GM21529 (cell line): Measurements from ENCODE around the gene SFXN3.

Experiments
- ATAC-seq: cut with Tn5 transposase; IDR thresholded peaks from one replicate; pipeline ENCODE4 v1.9.1; 2021; ENCODE audit not compliant: unreplicated experiment

The SFXN3 gene

DNA sequence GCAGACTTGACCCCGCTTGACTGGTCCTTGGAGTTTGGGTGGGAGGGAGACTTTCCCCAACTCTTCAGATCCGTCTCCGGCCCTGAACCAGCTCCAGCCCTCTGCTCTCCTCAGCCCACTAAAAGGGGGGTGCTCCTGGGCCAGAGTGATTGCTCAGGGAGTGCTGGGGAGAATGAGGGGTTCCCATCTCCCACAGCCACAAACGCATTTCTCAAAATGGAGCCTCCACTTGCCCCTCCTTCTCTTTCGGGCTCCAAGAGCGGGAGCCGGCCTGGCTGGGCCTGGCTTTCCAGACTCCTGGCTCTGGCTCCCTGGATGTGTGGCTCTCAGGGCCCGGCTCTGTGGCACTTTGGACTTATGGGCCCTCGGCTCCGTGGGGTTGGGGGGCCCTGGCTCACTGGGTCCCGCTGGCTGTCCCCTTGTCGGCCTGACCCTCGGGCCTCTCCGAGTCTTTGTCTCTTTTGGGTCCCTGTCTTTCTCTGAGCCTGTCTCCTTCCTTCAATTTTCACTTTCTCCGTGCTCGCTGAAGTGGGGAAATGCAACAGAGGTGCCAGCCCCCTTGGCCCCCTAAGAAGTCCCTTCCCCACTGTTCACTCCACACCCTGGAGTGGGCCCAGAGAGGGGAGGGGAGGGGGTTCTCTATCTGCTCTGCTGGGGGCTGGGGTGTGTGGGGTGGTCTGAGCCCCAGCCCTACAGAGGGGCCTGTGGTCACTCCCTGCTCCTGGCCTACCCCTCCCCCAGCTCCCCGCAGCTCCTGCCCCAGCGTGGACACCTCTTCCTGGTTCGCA lies 30.7 kb upstream of the SFXN3 start:
- no peak for ATAC-seq

DNA sequence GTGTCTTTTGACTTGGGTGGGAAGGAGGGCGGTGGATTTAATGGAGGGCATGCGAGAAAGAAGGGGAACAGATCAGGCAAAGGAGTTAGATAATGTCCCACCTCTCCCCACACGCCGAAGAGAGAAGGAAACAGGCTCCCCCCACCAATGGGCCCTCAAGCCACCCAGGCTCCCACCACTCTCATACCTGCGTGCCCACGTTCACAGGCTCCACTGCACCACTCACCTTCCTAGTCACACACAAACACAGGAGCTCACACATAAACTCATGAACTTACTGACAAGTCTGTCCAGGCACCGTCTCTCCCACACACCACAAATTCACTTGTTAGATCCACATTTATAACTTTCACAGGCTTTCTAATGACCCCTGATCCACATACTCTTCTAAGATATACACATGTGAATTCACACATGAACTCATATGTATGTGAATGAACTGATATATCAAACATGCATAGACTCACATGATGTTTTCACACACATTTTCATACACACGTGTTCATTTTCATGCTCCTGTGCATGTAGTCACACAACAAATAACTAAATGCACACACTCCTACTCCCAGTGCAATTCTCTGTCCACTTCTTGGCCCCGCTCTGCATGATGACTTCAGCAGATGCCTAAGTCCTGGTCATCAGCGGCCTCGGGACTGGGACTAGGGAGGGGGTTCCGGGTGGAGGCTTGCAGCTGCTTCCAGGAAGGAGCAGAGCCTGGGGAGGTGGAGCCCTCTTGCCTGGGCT lies 29.9 kb upstream of the SFXN3 start:
- ATAC-seq: no peak

DNA sequence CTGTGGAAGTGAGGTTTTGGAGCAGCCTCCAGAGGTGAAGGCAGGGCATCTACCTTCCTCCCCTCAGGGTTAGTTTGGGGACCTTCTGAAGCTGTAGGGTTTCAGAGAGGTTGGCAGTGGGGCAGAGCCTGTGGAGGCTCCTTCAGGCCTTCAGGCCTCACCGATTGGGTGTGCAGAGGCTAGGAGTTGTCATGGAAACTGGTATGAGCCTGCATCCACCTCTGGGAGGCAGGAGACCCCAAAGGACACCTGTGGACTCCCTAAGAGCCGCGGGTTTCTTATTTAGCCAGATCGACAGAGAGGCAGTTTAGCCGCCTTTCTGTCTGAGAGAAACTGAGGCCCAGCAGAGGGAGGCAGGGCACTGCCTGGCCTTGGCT lies 29.4 kb upstream of the SFXN3 start:
- ATAC-seq: no peak

DNA sequence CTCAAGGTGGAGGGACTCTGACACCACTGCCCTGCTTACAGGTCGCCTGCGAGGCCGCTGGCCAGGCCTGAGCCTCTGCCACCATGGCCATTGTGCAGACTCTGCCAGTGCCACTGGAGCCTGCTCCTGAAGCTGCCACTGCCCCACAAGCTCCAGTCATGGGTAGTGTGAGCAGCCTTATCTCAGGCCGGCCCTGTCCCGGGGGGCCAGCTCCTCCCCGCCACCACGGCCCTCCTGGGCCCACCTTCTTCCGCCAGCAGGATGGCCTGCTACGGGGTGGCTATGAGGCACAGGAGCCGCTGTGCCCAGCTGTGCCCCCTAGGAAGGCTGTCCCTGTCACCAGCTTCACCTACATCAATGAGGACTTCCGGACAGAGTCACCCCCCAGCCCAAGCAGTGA lies 28.6 kb upstream of the SFXN3 start:
- no peak for ATAC-seq

DNA sequence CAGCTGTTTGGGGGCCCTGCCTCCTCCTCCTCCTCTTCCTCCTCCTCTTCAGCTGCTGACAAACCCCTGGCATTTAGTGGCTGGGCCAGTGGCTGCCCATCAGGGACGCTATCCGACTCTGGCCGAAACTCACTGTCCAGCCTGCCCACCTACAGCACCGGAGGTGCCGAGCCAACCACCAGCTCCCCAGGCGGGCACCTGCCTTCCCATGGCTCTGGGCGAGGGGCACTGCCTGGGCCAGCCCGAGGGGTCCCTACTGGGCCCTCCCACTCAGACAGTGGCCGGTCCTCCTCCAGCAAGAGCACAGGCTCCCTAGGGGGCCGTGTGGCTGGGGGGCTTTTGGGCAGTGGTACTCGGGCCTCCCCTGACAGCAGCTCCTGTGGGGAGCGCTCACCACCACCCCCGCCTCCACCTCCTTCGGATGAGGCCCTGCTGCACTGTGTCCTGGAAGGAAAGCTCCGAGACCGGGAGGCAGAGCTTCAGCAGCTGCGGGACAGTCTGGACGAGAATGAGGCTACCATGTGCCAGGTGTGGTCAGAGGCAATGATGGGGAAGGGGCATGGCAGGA lies 27.3 kb upstream of the SFXN3 start:
- ATAC-seq: no peak

- no peak for ATAC-seq
These were observed 25.7 kb upstream of the SFXN3 start for GRCh38 chr10:101005361-101005760.

- no peak for ATAC-seq
These were observed 25.0 kb upstream of the SFXN3 start for GRCh38 chr10:101005869-101006567.

- ATAC-seq: no peak
These were observed 24.4 kb upstream of the SFXN3 start for GRCh38 chr10:101006593-101007098.

GRCh38 chr10:101007099-101007711 lies 23.8 kb upstream of the SFXN3 start:
- ATAC-seq: no peak

DNA sequence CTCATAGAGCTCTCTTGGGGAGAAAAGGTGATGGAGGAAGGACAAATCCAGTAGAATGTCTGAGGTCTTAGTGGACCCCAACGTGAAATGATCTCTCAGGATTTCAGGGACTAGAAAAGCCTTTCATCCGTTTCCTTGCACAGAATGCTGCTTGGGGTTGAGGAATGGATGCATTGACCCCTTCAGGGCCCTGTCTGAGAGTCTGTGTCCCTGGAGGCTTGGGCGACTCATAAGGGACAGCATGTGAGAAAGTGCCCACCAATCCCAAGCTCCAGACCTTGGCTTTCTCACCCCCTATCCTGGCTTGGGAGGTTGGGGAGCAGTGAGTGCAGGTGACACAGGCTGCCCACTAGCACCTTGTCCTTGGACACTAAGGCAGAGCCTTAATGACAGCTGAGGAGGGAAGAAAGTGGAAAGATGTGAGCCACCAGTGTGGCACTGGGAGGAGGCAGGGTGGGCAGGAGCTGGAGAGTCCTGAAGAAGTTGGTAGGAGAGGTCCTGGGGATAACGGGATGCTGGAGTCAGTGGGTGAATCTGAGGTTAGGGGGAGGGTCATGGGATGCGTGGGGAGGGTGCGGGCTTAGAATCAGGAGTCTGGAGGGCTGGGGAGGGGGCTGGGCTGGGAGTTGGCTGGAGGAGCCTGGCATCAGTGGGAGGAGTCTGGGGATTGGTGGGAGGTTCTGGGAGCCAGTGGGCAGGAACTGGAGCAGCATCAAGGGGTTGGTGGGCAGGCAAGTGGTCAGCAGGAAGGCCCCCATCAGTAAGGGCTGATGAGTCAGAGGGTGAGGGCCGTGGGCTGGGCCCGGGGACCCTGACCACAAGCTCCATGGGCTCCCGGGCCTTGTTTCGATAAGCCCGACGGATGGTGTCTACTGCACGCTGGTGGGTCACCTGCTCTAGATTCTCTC lies 22.9 kb upstream of the SFXN3 start:
- no peak for ATAC-seq

DNA sequence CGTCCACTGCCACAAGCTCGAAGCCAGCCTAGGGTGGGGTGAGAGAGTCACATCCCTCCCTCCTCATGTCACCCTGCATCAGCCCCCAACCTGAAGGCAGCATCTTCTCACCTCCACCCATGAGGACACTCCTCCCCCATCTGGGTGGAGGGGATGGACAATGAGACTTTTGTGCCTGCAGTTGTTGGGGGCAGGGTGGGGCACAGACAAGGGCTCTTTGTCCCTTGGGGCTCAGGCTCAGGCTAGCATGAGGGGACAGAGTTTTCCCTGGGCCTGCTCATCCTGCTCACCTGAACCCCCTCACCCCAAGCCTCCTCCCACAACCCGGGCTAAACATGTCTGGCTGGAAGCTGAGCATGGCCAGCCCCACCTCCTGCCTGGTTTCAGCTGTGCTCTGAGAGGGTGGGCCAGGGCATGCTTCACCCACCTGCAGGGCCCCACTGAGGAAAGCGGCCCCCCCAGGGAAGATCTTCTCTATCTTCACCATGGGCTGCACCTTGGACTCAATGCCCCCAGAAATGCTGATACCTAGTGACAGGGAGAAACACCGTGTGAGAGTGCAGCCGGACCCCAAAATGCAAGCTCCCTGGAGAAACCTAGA lies 22.1 kb upstream of the SFXN3 start:
- ATAC-seq: no peak

GRCh38 chr10:101010329-101010728 lies 20.7 kb upstream of the SFXN3 start:
- ATAC-seq: no peak

GRCh38 chr10:101011517-101012423 lies 19.3 kb upstream of the SFXN3 start:
- no peak for ATAC-seq

DNA sequence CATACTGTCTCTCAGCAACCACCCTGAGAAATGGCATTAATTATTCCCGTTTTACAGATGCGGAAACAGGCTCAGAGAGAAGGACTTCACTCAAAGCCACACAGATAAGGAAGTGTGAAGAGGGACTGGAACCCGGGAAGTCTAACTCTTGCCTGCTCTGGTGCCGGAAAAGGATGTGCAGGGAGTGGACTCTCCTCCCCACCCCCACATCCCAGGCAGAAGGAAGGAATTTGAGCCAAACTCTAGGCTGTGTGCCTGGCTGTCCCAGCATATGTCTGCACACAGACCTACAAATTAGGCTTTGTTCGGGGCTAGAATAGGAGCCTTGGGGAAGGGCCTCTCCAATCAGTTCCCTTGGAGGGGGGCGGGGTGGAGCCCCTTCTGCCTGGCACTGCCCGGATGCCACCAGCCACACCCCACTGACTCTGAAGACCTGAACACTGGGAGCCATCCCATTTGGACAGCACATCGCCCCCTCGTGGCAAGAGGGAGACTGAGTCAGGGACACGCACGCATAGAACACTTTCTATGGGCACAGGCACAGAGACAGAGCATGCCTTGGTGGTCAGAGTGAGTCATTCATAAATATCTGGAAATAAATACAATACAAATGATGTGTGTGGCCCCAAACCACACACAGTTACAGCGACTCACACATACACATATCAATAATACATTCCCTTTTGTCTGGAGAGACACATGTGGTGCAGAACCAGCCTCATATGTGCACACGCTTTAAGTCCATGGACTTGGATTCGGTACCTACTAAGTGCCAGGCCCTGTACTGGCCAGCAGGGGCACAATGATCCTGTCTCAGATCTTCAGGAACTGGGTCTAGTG lies 18.3 kb upstream of the SFXN3 start:
- peak; percentile 77 for ATAC-seq

DNA sequence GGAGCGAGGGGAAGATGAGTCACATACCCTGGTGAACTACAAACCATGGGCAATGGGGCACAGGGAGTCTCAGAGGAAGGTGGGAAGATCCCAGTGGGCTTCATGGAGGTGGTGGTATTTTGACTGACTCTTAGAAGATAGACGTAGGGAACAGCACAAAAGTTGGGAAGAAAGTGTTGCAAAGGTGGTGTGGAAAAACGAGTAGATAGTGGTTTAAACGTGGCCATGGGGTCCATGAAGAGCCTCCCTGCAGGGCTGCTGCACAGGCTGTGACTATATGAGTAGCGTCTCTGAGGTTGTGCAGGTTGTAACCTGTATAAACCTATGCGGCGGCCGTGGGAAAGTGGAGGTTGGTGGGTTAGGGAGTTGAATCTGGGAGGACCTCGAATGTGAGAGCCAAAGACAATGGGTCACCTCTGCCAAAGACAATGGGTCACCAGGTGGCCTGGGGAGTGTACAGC lies 17.6 kb upstream of the SFXN3 start:
- no peak for ATAC-seq

GRCh38 chr10:101014230-101014884 lies 16.7 kb upstream of the SFXN3 start:
- ATAC-seq: no peak
